Colon (tissue), 2 donors: ENCODE data around the gene TXN.

ENCODE experiments used
- FAIRE-seq: peaks from 2 replicates; lab custom pipeline; 2012; peaks lifted over from hg19 to GRCh38; lab: Jason Lieb, UNC
- donor health status: control.
- donor health status: control.

TXN gene

GRCh38 chr9:110256380-110257096, at the start of gene TXN:
TSS of gene TXN (minus strand) at chr9:110256507. CDS start at chr9:110256435, 72 bp downstream.
- FAIRE-seq = no peak

- no peak for FAIRE-seq
Observed at GRCh38 chr9:110303133-110303532, 46.8 kb upstream of the TXN start.

GRCh38 chr9:110298043-110298605, 41.8 kb upstream of the TXN start:
- no peak for FAIRE-seq

- FAIRE-seq = no peak
Observed at GRCh38 chr9:110293248-110293647, 36.9 kb upstream of the TXN start.

GRCh38 chr9:110291921-110292557, 35.7 kb upstream of the TXN start:
- no peak for FAIRE-seq

- FAIRE-seq = no peak
Observed at GRCh38 chr9:110290001-110290400, 33.7 kb upstream of the TXN start.

- no peak for FAIRE-seq
Observed at GRCh38 chr9:110288503-110288902, 32.2 kb upstream of the TXN start.

GRCh38 chr9:110287289-110287680, 31.0 kb upstream of the TXN start:
- no peak for FAIRE-seq

GRCh38 chr9:110284211-110284844, 28.0 kb upstream of the TXN start:
- FAIRE-seq = no peak

GRCh38 chr9:110283751-110284150, 27.4 kb upstream of the TXN start:
- no peak for FAIRE-seq

GRCh38 chr9:110282739-110283081, 26.4 kb upstream of the TXN start:
- FAIRE-seq = no peak

- FAIRE-seq = no peak
Observed at GRCh38 chr9:110282018-110282738, 25.9 kb upstream of the TXN start.

GRCh38 chr9:110278080-110278707, 21.9 kb upstream of the TXN start:
- no peak for FAIRE-seq

- no peak for FAIRE-seq
Observed at GRCh38 chr9:110276781-110277180, 20.5 kb upstream of the TXN start.

GRCh38 chr9:110270211-110270995, 14.1 kb upstream of the TXN start:
- FAIRE-seq = no peak

- no peak for FAIRE-seq
Observed at GRCh38 chr9:110266795-110267194, 10.5 kb upstream of the TXN start.

GRCh38 chr9:110261632-110262031, 5.3 kb upstream of the TXN start:
- no peak for FAIRE-seq

GRCh38 chr9:110260911-110261310, 4.6 kb upstream of the TXN start:
- FAIRE-seq = no peak

- no peak for FAIRE-seq
Observed at GRCh38 chr9:110259566-110259965, 3.3 kb upstream of the TXN start.

GRCh38 chr9:110258690-110259091, 2.4 kb upstream of the TXN start:
- no peak for FAIRE-seq

GRCh38 chr9:110257956-110258355, 1.6 kb upstream of the TXN start:
- FAIRE-seq = no peak
